OCI-M2 (cell line): ENCODE measurements around the gene AGAP1.
"Not testable (repeated sequence)": the region's sequence is repeated elsewhere in the genome, so short reads cannot be mapped to it uniquely, and the experiment has no call there.

ENCODE experiments used
- DNase-seq: peaks from one replicate; lab custom pipeline; 2025; ENCODE audit not compliant: unreplicated experiment; lab: John Stamatoyannopoulos, UW

Gene AGAP1

DNA sequence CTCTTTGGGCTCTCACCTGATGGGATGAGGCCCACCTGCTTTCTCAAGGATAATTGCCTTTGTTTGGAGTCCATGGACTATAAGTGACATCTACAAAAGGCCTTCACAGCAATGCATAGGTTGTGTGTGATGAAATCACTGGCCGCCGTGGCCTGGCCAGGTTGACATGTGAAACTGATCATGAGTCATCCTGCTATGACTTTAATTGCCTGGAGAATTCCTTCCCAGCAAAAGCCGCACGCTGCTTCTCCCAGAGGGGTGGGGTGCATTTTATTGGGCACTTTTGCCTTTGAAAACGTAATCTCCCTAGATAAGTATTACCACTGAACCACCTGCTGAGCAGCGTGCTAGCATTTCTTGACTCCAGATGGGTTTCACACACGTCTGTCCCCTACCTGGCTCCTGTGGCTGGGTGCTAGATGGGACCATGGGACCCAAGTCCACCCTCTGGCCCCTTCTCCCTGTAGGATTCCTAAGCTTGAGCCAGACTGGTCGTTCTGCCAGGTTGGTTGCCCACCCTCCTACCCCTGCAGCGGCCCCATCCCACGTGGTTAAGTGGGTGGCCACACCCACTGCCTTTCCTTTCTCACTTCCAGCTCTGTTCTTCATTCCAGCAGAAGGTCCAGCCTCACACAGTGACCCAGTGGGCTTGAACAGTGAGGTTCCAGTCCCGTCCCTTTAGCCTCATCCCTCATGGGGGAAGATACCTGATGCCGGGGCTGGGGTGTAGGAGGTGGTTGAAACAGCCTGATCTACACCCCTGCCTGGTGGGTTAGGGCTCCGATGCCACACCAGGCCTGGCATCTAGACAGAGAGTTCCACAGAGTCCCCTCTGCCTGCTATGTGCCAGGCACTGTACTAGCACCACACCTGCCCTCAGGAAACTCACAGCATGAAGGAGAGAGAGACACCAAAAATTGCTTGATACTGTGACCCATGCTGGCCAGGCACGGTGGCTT lies 584.7 kb downstream of the AGAP1 start:
- no peak for DNase-seq

DNA sequence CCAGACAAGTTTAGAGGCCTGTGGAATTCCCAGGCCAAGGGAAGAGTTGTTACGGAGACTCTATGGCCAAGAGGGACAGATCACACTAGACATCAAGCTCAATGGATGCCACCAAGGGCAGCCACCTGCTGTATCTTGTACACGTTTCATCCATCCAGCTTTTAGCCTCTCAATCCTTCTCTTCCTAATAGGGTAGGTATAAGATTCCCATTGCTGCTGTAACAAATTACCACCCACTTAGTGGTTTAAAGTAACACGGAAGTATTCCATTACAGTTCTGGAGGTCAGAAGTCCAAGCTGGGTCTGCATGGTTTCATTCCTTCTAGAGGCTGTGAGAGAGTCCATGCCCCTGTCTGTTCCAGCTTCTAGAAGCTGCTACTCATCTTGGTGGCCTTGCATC lies 586.6 kb downstream of the AGAP1 start:
- DNase-seq, result no peak

DNA sequence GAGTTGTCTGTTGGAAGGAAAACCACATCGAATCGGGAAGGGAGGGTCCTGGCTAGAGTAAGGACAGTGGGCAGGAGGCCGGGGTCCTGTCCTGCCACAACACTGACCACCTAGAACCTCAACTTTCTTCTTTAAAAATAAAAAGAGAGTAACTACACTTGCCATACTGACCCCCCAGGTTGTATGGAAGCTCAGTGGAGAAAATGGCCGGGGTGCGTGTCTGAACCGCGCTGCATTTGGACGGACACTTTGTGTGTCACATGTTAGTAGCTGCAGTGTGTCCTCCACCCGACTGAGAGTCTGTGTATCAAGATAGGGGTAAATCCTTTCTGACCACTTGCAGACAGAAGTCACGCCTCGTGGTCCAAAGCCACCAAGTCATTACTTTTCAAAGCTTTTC lies 587.3 kb downstream of the AGAP1 start:
- no peak for DNase-seq

DNA sequence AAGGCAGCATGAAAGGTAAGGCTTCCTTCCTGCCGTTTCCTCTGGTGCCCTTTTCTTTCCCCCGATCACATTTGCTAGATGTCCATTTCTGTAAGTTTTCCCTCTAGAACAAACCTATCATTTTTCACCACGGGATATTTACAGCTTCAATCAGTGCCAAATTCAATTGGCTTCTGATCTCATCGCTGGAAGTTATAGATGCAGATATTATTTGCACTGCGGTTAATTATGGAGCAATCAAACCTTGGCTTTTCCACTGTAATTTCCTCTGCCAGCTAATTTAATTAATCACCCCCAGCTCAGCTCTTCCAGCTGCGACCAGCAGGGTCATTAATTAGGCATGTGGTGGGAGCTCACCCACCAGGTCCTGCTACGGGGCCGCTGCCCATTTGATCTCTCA lies 588.2 kb downstream of the AGAP1 start:
- no peak for DNase-seq

DNA sequence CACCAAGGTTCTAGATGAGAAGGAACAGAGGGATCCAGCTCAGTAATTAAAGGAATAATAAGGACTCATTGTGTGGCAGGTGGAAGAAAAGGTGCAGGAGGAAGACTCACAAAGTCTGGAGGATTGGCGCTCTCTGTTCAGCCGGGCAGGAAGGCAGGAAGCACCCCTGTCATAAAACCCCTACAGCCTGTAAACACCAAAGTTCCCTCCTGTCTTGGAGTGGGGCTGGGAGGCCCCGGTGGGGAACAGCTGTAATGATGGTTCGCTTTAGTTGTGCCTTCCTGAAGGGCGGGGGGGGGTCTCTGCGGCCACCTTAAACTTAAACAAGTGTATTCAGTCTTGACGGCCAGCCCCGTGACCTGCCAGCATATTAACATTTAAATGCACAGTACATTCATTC lies 590.1 kb downstream of the AGAP1 start:
- no peak for DNase-seq

DNA sequence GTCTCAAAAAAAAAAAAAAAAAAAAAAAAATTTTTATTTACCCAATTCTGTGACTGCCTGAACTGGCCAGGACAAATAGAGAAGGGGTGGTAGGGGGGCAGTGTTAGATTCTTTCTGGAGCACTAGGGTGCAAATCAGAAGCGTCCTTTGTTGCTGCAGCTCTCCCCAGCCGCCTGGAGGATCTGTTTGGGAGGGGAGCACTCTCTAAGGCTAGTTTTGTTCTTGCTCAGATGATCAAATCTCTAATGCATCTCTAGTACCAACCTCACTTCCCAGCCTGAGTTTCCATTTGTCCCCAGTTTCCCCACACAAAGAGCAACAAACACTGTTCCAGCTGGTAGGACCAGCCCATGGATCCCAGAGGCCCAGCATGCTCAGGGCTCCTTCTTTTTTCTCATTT lies 591.4 kb downstream of the AGAP1 start:
- no peak for DNase-seq

DNA sequence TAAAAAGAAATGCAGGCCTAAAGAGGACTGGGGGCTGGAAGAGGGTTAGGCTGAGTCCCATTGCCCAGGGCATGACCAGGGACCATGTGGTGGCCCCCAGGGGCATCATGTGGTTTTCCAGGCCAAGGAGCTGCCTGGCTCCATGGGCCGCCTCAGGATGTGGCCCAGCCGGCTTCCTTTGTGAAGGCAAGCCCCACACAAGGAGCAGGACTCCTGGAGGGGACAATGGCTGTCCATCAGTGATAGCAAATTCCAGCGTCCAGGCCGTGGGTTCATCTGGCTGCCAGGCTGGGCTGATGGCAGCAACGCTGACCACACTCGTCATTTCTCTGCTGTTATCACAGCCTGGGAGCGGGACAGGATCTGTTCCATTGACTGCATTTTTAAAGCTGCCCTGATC lies 591.8 kb downstream of the AGAP1 start:
- DNase-seq, result no peak

DNA sequence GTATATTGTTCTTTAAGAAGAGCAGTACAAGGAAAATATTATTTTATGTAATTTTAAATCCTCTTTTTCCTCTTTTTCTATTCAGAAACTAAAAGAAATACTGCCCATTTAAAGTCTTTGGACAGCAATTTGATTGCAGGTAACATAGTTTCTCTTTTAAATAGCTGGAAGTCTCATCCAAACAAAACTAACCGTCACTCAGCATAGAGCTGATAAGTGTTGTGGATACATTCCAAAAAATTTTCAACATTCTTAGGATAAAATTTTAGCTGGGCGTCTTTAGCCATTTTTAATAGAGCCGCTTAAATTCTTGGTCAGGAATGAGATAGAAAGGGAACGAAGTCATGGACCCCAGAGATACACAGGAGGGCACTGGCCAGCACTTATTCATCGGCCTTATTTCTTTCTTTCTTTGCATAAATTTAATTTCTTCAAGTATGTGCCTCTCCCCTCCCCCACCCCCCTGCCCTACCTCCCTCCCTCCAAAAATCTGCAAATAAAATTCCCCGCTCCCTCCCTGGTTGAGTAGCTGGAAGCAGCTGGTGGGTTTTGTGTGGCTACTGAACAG lies 592.6 kb downstream of the AGAP1 start:
- no peak for DNase-seq

DNA sequence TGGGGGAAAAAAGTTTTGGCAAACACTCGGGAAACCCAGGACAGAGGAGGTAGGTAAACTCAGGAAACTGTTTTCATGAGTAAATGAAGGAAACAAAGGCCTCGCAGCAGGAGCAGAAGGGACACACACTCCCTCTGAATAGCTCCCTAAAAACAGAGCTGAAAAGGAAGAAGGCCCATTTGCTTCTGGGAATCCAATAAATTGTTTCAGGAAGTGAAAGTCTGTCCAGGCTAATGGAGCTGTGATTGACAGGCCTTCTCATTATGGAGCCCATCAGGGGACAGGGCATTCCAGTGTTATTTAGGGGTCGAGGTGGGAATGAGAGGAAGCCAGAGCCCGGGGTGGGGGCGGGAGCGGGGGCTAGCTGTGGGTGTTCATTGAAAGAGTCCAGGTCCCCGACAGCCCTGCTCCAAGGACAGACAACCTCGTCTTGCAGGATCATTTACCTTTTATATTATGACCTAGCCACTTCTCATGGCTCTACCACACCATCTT lies 593.2 kb downstream of the AGAP1 start:
- no peak for DNase-seq

DNA sequence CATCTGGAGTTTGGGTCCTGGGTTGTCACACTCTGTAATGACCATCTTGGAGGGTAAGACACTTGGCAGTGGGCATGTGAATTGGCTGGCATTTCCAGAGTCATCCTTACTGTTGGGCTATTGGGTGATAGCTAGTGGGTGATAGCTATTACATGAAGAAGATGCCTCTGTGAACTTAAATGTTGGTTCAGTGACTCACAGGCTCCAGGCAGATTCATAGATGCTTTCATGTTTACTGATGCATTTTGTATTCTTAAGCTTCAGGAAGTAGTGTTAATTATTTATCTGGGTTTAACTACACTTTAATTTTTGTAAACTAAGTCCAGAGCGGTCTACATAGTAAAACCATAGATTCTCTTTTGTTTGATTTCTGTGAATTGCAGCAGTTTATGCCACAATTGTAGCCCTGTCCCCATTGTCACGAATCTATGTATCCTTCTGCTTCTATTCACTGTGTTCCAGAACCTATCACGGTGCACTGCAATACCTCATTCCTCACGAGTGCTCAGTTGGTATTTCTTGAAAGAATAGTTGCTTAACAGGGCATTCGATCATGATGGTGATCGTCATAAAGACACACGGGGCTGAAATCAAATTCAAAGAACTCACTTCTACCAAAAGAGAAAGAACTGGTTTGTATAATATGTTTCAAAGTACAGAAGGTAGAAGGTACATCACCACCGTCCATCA lies 594.7 kb downstream of the AGAP1 start:
- DNase-seq, result no peak

DNA sequence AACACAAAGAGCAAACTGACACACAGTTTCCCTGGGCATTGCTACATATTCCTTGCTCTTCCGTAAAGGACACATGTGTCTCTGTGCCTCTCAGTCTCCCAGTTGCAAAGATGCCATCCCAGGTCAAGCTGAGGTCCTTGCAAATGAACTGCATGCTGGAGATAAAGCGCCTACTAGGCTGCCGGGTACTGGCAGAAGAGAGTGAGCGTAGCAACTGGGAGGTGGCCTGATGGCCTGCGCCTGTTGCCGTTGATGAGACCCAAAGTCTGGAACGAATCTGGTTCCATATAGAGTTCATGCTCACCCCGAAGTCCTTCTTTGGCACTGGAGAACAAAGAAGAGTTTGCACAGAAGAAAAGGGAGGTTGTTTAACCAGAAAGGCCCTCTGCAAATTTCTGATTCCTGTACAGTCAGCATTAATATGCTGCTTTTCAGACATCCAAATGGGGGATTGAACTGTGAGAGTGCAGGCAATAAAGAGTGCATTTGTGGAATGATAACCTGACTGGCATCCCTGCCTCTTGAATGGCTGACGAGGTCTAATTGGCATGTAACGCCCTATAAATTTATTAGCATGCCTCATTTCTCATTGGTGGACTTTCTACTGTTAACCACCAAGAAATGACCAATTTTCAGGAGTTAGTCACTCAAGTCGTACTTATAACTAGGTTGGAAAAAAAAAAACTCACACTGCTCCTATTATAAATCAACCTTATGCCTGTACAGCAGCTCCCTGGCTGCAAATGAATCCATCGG lies 595.6 kb downstream of the AGAP1 start:
- DNase-seq, result no peak

DNA sequence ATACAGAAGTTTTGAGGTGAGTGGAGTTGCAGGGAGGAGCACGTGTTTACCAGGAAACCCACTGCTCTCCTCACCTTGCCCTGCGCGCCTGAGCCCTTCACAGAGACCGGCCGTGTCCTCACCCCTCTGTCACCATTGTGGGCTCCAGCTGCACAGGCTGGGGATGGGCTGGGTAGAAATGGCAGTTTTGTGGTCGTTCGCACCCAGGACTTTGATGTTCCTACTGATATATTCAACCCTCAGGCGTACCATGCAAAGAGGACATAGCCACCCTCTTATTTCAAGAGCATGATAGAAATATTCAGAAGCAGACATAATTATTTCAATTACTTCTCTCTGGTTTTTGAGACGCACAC lies 596.2 kb downstream of the AGAP1 start:
- DNase-seq, result no peak

DNA sequence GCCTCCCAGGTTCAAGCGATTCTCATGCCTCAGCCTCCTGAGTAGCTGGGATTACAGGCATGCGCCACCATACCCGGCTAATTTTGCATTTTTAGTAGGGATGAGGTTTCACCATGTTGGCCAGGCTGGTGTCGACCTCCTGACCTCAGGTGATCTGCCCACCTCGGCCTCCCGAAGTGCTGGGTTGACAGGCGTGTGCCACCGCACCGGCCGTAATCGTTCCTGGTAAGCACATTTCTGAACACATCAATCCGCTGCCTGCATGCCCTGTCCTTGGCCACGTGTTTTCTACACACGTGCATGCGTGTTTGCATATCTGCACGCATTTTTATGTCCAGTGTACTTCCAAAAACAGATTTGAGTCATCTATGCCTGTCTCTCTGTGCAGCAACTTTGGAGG lies 597.0 kb downstream of the AGAP1 start:
- not testable (repeated sequence) for DNase-seq

DNA sequence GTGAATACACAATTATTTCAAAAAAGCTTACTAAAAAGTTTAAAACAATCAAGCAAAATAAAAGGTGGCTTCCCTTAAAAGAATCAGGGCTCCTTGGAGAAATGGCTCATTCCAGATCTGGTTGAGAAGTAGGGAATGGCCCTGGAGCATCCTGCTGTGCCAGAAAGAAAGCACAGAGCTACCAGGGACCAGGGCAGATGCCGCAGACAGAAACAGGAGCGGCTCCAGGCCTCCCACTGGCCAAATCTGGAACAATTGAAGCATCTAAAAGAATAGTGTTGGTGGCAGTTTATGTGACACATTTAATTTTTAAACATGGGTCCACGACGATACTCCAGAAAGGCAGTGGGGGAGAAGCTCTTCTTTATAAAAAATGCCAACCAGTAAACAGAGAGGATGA lies 598.9 kb downstream of the AGAP1 start:
- no peak for DNase-seq

DNA sequence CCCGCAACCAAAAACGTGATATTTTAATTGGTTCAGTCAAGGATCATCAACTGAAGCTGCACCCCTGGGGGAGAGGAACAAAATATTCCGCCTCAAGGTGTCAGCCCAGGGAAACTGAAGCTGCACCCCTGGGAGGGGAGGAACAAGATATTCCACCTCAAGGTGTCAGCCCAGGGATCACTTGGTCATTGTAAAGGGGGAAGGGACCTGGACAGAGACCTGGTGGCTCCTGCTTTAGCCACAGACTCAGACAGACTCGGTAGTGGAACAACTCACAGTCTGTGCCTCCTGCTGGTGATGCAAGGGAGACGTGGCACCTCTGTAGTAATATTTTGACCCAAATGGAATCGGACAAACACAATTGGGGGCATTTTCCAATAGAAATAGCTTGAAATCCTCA lies 599.3 kb downstream of the AGAP1 start:
- DNase-seq, result no peak

DNA sequence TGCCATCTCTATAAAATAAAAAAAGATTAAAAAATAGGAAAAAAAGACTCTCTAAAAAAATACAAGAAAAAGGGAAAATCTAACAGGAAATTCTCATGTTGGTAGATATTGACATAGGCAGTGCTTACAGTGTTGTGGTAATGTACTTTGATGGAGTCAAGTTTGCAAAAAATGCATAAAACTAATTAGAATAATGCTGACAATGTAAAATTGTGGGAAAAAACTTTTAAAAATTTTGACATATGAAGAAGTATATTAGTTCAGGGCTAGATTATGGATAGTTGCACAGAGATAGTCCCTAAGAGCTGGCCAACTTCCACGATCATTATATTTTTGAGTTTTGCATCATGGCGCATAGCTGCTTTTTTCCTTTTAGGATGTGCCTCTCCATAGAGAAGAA lies 601.7 kb downstream of the AGAP1 start:
- no peak for DNase-seq

DNA sequence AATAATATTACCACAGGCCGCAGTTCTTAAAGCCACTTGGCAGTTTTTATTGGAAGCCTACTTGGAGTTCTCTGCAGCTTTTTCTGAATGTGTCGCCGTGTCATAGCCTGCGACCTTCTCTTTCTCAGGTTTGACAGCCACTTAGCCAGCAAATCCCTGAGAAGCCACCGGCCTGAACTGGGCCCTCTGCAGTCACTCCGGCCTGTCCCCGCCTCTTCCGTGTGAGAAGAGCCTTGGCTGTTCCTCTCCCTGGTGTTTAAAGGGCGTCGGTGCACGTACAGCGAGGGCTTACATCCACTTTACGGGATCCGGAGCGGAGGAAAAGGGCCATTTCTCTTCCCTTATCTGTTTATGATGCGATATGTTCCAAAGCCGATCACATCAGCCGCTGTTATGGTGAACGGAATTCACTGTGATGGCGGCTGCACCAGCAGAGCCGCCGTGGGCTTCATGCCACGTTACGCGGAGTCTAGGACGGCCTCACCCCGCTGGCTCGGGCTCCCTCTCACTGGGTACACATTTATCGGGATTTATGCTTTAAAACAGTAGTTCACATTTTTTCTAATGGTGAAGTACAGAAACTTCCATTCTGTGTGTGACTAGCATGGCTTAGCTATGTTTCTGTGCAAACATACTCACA lies 607.6 kb downstream of the AGAP1 start:
- no peak for DNase-seq

DNA sequence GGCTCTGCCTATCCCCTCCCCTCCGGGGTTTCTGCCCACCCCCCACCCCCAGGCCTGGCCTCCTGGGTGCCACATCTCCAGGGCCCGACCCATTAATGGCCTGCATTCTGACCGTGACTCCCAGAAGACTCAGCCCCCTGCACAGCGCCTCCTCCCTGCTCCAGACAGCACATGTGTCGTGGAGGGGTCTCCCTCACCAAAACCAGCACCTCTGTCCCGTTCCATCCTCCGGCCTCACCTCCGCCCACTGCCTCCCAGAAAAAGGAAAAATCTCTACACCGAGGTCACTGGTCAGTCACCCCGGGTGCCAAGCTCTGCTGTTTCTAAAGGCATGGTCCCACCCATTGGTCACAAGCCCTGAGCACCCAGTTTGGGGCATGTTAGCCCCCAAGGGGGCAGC lies 609.1 kb downstream of the AGAP1 start:
- DNase-seq, result no peak

DNA sequence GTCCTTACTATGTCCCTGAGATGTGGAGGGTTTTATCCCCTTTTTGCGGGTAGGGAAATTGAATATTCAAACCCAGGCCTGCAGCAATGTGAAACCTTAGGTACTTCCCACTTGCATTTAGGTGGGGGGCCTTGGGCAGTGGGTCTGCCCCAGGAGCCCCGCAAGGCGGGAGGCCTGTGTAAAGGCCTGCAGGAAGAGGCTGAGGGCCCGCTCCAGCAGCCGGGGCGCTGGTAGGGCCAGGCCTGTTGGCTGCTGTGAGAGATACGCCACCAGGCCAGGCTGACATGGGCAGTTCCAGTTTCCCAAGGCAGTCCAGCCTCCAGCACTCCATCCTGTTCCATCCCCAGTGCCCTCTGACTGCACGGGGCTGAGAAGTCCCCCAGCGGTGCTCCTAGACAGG lies 610.1 kb downstream of the AGAP1 start:
- DNase-seq, result no peak

DNA sequence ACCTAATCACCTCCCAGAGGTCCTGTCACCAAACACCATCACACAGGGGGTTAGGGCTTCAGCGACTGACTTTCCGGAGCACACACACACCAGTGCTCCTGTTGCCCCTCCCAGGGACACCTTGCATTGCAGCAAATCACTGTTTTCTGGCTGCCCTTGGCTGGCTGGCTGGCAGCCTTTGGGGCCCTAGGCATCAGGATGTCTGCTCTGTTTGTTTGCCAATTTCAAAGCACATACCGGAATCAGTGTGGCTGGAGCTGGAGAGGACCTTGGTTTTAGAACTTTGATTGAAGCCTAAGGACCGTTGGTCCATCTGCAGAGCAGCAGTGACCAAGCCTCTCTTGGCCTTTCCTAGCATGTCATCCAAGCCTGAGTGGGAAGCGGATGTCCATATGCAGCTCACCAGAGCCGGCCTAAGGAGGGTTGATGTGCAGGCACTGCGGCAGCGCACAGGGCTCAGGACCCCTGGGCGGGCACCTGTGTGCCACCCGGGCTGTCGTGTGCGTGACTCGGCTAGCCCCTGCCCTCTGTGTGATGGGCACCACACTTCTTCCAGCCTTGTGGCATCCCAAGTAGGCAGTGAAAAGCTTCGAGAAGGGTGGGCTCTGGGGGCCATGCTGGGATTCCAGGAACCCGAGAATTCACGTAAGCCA lies 612.2 kb downstream of the AGAP1 start:
- no peak for DNase-seq
